ENCODE data around the gene EDNRB.

DNA sequence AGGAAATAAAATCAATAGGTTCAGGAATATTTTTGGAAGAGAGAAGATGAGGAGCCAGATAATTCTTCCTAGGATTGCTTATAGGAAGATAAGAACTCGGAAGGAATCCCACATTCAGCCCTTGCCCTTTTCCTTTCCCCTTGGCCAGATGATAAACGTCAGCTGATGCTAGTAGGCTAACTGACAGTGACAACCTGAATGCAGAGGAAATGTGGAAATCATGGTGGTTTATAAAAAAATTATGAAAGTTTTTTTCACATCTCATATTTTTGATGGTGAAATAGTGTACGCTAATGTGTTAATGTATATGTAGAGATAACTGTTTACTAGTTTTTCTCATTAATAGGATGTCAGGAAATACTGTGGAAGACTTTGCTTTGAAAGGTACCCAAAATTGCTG, 56.9 kb downstream of the EDNRB start:
- TF ChIP-seq, protein P1, sequence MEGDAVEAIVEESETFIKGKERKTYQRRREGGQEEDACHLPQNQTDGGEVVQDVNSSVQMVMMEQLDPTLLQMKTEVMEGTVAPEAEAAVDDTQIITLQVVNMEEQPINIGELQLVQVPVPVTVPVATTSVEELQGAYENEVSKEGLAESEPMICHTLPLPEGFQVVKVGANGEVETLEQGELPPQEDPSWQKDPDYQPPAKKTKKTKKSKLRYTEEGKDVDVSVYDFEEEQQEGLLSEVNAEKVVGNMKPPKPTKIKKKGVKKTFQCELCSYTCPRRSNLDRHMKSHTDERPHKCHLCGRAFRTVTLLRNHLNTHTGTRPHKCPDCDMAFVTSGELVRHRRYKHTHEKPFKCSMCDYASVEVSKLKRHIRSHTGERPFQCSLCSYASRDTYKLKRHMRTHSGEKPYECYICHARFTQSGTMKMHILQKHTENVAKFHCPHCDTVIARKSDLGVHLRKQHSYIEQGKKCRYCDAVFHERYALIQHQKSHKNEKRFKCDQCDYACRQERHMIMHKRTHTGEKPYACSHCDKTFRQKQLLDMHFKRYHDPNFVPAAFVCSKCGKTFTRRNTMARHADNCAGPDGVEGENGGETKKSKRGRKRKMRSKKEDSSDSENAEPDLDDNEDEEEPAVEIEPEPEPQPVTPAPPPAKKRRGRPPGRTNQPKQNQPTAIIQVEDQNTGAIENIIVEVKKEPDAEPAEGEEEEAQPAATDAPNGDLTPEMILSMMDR (IDR thresholded peaks at IDR 0.05; ENCODE audit: low read length) = no peak
- TF ChIP-seq EZH2 (IDR thresholded peaks at IDR 0.05; ENCODE audit: borderline replicate concordance, low read length) = no peak
